Umbilical cord (tissue), 2 donors: Measurements from ENCODE around the gene SETD6. TPM values are rescaled to one million over a fixed set of nuclear protein-coding genes. Genes with fewer than 3 reads are reported as not detected.

Experiments used
- DNase-seq: peaks from one replicate; pipeline ENCODE4 v3.0.0-alpha.2; 2015; ENCODE audit warnings: low spot score
- total RNA-seq: library from RNA; depleted of rRNA; stranded (reverse); fragments of >200 nt; gene quantifications from one replicate; pipeline ENCODE4 v1.2.3, GENCODE V29; 2014; ENCODE audit warnings: low replicate concordance; ENCODE audit not compliant: insufficient read depth

Gene SETD6
- total RNA-seq, 1 donor from 2014 or later, result 7.9 TPM

DNA sequence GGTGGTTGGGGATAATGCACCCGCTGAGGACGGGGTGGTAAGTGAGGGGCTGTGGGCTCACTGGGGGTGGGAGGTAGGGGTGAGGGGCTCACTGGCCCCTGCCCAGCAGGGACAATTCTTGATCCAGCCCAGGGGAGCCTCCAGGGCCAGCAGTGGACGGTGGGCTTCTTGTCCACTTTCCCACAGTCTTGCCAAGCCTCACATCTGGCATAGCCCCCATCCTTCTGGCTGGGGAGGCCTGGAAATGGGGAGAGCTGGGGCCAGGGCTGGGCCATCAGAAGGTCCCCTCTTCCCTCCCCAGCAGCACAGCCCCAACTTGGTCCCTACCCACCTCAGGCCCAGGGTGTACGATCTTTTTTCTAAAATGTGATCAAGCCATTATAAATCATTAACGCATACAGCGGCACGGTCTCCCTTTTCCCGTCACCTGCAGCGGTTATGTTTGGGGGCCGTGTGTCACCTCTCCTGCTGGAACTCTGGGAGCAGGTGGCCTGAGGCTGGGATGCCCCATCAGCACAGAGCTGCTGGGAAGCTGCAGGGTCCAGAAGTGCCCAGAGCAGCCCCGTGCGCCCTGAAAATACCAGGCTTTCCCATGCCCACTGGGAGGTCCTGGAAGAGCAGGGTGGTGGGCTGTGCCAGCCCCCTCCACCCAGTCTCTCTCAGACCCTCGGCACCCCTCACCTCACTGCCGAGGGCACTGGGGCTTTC is 7.2 kb upstream of the SETD6 start:
- no peak for DNase-seq

DNA sequence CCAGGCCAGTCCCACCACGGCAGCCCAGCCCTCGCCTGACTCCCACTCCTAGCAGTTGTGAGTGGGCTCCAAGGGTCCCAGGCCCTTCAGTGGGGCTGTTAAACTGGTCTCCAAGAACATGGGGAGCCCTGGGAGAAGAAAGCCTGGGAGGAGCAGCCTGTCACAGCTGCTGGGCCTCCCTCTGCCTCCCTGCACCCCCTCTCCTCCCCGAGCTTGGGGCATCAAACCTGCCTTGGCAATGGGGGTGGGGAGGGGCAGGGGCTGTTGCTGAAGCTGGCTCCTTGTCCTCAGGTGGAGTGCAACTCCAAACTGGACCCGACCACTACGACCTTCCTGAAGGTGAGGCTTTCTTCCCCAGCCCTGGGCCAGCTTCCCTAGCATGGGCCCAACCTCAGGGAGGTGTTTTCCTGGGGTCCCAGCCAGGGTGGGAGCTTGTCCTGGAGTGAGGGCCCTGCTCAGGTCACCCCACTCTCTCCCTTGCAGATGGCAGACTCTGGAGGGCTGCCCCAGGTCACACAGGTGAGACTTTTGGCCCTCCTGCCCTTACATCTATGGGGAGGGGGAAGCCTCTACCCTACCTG is 6.6 kb upstream of the SETD6 start:
- no peak for DNase-seq

DNA sequence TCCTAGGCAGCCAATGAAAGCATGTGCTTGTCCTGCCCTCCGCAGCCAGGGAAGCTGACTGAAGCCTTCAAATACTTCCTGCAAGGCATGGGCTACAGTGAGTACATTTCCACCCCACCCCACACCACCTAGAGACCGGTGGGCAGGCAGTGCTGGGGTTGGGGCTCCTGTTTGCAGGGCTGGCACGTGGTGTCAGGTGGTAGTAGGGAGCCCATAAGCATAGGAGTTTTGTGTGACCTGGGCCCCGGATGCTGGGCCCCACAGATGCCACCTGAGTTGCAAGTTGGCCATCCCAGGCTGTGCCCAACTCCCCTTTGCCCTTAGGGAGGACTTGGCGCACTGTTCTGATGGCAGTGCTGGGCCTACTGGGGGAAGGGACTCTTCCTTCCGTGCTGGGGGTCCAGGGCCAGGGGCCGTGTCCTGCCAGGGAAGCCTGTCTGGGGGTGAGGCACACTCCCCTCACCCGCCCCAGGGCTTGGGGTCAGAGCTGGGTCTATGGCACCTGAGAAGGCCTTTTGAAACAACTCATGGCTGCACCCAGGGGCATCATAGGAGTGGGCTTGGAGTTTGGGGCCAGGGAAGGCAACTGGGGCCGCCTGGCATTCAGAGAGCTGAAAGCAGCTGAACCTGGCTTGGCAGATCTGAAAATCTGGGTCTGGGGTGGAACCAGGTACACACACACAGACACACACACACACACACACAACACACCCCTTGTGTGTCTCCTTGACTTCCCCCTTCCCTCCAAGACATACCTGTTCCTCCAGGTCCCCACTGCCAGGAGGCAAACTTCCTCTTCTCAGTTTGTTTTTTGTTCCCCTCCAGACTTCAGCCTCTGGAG is 5.8 kb upstream of the SETD6 start:
- DNase-seq, result no peak

GRCh38 chr16:58510097-58510775 is 5.1 kb upstream of the SETD6 start:
- DNase-seq, result no peak

DNA sequence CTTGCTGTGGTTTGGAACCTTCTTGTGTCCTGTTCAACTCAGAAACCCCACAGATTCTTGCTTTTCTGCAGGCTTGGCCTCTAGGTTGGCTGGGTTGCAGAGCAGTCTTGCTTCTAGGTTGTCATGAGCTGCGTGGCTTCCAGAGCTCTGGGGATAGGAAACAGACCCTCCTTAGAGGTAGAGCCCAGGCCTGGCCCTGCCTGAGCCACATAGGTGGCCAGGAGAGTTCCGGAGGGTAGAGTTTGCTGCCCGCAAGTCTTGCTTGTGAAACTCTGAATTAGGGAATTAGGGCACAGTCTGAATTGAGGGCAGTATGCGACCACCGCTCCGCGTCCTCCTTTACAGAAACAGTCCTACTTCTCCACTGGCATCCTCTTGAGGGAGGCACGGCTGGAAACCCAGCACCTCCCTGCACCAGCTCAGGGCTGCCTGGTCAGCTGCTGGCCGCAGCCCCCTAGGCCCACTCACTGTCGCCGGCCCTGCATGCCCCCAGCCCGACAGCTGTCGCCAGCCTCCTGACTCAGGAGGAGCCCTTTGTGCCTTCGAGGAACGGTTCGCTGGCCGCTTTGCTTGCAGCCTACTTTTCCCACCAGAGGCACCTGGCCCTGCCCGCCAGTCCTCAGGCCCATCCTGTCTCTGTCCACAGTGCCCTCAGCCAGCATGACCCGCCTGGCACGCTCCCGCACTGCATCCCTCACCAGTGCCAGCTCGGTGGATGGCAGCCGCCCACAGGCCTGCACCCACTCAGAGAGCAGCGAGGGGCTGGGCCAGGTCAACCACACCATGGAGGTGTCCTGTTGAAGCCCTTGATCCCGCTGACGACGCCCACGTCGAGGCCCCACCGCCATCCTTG is 4.3 kb upstream of the SETD6 start:
- DNase-seq, result no peak

GRCh38 chr16:58511933-58512815 is 3.1 kb upstream of the SETD6 start:
- peak; percentile 28 for DNase-seq

DNA sequence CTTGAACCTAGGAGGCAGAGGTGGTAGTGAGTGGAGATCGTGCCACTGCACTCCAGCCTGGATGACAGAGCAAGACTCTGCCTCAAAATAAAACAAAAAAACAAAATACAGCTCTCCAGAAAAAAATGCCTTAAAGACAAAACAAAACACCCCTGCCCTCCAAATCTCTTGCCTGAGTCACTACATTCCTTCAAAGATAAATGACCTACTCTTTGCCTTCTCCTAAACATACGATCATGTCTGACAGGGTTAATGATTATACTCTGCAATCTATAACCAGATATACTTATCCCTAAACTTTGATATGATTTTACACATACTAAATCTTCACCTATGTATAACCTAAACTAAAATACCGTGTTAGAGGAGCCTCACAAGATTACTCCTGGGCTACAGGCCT is 1.4 kb upstream of the SETD6 start:
- no peak for DNase-seq

DNA sequence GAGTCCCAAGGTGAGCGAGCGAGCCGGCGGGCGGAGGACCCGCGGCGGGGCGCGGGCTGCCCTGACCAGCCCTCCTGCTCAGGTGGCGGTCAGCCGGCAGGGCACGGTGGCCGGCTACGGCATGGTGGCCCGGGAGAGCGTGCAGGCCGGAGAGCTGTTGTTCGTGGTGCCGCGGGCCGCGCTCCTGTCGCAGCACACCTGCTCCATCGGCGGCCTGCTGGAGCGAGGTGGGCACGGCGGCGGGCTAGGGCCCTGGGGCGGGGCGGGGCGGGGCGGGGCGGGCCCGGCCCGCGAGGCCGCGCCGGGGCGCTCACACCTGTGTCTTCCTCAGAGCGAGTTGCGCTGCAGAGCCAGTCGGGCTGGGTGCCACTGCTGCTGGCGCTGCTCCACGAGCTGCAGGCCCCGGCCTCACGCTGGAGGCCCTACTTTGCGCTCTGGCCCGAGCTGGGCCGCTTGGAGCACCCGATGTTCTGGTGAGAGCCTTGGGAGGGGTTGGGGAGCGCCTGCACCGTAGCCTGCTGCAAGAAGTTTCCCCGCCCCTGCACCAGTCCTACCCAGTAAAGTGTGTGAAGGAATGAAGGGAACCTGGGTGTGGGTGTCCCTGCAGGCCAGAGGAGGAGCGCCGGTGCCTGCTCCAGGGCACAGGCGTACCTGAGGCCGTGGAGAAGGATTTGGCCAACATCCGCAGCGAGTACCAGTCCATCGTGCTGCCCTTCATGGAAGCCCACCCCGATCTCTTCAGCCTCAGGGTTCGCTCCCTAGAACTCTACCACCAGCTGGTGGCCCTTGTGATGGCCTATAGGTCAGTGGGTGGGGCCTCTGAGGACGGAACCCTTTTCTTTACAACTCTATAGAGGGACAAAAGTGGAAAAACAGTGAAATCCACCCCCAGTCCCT is 802 bp downstream of the SETD6 start:
- DNase-seq, result peak; percentile 17

GRCh38 chr16:58516768-58517107 is 1.4 kb downstream of the SETD6 start:
- no peak for DNase-seq

DNA sequence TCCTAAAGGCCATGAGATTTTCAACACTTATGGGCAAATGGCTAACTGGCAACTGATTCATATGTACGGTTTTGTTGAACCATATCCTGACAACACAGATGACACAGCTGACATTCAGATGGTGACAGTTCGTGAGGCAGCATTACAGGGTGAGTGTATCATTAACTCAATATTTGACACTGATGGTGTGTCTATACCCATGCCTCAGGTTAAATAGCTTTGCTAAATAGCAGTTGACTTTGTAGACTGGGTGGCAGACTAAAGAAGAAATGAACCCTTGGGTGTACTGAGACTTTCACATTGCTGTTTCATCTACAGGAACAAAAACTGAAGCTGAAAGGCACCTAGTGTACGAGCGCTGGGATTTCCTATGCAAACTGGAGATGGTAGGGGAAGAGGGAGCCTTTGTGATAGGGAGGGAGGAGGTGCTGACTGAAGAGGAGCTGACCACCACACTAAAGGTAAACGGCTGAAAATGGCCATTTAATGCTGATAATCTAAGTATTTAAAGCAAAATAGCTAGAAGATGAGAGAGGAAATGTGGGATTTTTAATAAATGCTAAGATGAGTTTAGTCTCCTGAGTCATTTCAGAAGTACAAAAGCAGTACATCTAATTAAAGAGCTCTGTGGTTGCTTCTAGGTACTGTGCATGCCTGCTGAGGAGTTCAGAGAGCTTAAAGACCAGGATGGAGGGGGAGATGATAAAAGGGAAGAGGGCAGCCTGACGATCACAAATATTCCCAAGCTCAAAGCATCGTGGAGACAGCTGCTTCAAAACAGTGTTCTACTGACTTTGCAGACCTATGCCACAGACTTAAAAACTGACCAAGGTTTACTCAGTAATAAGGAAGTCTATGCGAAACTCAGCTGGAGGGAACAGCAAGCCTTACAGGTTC is 3.0 kb downstream of the SETD6 start:
- no peak for DNase-seq

GRCh38 chr16:58518980-58519368 is 3.7 kb downstream of the SETD6 start:
- DNase-seq, result no peak

- DNase-seq, result no peak
Measured at GRCh38 chr16:58519707-58520106, 4.4 kb downstream of the SETD6 start.

DNA sequence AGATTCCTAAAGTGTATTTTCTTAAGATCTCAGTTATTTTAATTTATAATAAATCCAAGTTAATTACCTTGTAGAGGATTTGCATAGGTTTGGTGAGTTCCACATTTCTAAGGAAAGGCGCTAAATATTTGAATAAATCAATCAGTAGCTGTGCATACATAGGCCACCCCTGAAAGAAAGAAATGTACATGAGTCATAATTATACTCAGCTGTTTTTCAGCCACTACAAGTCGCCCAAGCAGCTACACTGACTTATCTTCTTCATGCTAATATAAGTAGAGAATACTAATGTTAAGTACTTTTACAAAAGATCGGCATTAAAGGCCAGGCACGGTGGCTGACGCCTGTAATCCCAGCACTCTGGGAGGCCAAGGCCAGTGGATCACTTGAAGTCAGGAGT is 14.9 kb downstream of the SETD6 start:
- no peak for DNase-seq

DNA sequence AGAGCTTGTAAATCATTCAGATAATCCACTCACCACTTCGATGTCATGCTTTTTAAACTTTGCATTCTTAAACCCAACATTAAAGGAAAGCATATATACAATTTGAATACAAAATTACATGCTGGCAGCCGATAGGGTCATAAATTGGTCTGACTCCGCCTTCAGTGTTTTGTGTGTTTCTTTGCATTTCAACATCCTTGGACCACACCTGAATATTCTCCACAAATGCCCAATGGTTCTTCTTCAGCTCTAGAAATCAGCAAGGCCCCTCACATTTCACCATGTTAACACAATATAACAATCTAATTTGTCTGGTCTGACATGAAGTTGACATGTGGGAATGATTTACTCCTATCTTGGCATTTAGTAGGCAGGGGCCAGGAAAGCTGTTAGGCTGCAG is 17.1 kb downstream of the SETD6 start:
- DNase-seq, result no peak

DNA sequence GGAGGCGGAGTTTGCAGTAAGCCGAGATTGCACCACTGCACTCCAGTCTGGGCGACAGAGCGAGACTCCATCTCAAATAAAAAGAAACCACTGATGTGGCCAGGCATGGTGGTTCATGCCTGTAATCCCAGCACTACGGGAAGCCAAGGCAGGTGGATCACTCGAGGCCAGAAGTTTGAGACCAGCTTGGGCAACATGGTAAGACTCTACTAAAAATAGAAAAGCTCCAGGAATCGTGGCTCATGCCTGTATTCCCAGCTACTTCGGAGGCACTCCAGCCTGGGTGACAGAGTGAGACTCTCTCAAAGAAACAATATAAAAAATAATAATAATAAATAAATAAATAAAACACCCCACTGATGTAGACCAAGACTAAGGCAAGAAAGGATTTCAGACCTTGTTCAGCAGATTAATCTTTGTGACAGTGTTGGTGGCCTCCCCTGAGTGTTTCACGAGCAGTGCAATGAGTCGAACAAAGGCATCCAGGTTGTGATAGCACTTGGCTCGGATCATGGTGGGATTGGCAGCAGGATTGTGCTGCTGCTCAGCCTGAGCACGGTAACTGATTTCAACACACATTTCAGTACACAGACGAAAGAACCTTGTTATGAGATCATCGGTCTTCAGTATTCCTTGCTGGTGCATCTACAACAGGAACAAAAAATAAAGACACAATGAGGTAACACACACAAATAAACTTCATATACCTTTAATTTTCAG is 18.6 kb downstream of the SETD6 start:
- no peak for DNase-seq

- DNase-seq, result no peak
Measured at GRCh38 chr16:58535100-58535499, 19.8 kb downstream of the SETD6 start.

DNA sequence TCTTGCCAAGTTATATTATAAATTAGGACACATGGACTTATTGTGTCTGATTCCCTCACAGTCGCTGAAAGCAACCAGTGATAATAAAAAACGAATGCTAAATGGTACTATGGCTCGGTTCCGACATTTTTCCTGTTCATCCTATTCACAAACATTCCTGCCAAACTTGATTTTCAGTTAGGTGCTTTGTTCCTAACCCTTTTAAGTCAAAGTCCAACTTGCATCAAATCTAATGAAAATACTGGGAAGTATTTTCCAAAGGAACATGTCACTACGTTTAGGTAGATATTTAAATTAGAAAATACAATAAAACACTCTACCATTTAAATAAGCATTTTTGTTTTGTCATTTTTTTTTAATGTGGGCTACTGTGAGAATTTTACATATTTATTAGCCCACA is 21.0 kb downstream of the SETD6 start:
- no peak for DNase-seq
